ENCODE measurements around the gene PDK2.
A peak's percentile ranks its signal among the peaks of the same experiment; 100 is the strongest.
"Not testable (repeated sequence)": the region's sequence is repeated elsewhere in the genome, so short reads cannot be mapped to it uniquely, and the experiment has no call there.

The PDK2 gene

GRCh38 chr17:50058296-50058953 is 36.7 kb upstream of the PDK2 start:
- DNase-seq (ENCODE audit: low read depth in 2 of 2), result no peak

GRCh38 chr17:50059256-50059655 is 35.9 kb upstream of the PDK2 start:
- no peak for DNase-seq (ENCODE audit: low read depth in 2 of 2)

- no peak for DNase-seq (ENCODE audit: low read depth in 2 of 2)
Measured at GRCh38 chr17:50059759-50060273, 35.3 kb upstream of the PDK2 start.

GRCh38 chr17:50060951-50061712 is 34.0 kb upstream of the PDK2 start:
- DNase-seq (ENCODE audit: low read depth in 2 of 2), result peak in 1 of 2 experiments; percentile 50

- not testable (repeated sequence) for DNase-seq (ENCODE audit: low read depth in 2 of 2)
Measured at GRCh38 chr17:50061713-50062045, 33.5 kb upstream of the PDK2 start.

GRCh38 chr17:50062293-50063243 is 32.6 kb upstream of the PDK2 start:
- no peak for DNase-seq (ENCODE audit: low read depth in 2 of 2)

GRCh38 chr17:50063561-50064252 is 31.4 kb upstream of the PDK2 start:
- no peak for DNase-seq (ENCODE audit: low read depth in 2 of 2)

GRCh38 chr17:50064253-50065001 is 30.7 kb upstream of the PDK2 start:
- peak; percentile 66 to 73 for DNase-seq (ENCODE audit: low read depth in 2 of 2)

- DNase-seq (ENCODE audit: low read depth in 2 of 2), result no peak
Measured at GRCh38 chr17:50065056-50065455, 30.1 kb upstream of the PDK2 start.

- no peak for DNase-seq (ENCODE audit: low read depth in 2 of 2)
Measured at GRCh38 chr17:50066995-50067394, 28.2 kb upstream of the PDK2 start.

GRCh38 chr17:50067996-50068395 is 27.2 kb upstream of the PDK2 start:
- no peak for DNase-seq (ENCODE audit: low read depth in 2 of 2)

GRCh38 chr17:50070908-50071680 is 24.1 kb upstream of the PDK2 start:
- no peak for DNase-seq (ENCODE audit: low read depth in 2 of 2)

GRCh38 chr17:50071692-50072091 is 23.5 kb upstream of the PDK2 start:
- DNase-seq (ENCODE audit: low read depth in 2 of 2), result no peak

GRCh38 chr17:50072130-50072529 is 23.0 kb upstream of the PDK2 start:
- no peak for DNase-seq (ENCODE audit: low read depth in 2 of 2)

- DNase-seq (ENCODE audit: low read depth in 2 of 2), result no peak
Measured at GRCh38 chr17:50072925-50073324, 22.2 kb upstream of the PDK2 start.

- DNase-seq (ENCODE audit: low read depth in 2 of 2), result no peak
Measured at GRCh38 chr17:50074227-50074626, 20.9 kb upstream of the PDK2 start.

- no peak for DNase-seq (ENCODE audit: low read depth in 2 of 2)
Measured at GRCh38 chr17:50075446-50076032, 19.6 kb upstream of the PDK2 start.

GRCh38 chr17:50076221-50076590 is 18.9 kb upstream of the PDK2 start:
- DNase-seq (ENCODE audit: low read depth in 2 of 2), result no peak

- DNase-seq (ENCODE audit: low read depth in 2 of 2), result no peak
Measured at GRCh38 chr17:50076591-50077235, 18.4 kb upstream of the PDK2 start.
